Measurements from ENCODE around the gene REXO4. TPM values are rescaled to one million over a fixed set of nuclear protein-coding genes. Genes with fewer than 3 reads are reported as not detected.
A peak's percentile ranks its signal among the peaks of the same experiment; 100 is the strongest.

REXO4 gene
- total RNA-seq, 3 donors from 2014 or later: 18.7 to 26.0 (median 20.1) TPM

GRCh38 chr9:133374612-133375115 lies 43.1 kb downstream of the REXO4 start:
- ATAC-seq (no peak), DNase-seq (no peak)
- Histone ChIP-seq H3K4me1 (ENCODE audit: low read depth) (peaks cover 27% of the 10 kb centered on the region), H3K9me3 (no peaks in the 10 kb centered on the region), H3K4me3 (peak overlapping the region; percentile 97), H3K36me3 (ENCODE audit: low read depth) (peaks cover 5% of the 10 kb centered on the region)
- intact Hi-C loops (cut with DNase I, micrococcal nuclease): no loop called here
- TF ChIP-seq CTCF (IDR thresholded peaks at IDR 0.05): no peak

GRCh38 chr9:133372144-133372543 lies 45.7 kb downstream of the REXO4 start:
- intact Hi-C loops (cut with DNase I, micrococcal nuclease): no loop called here
- no peak for TF ChIP-seq CTCF (IDR thresholded peaks at IDR 0.05)
- Histone ChIP-seq H3K9me3 (no peaks in the 10 kb centered on the region), H3K4me1 (ENCODE audit: low read depth) (peaks cover 50% of the 10 kb centered on the region), H3K4me3 (no peak overlapping the region), H3K36me3 (ENCODE audit: low read depth) (peaks cover 5% of the 10 kb centered on the region)
- DNase-seq: no peak
- no peak for ATAC-seq

- DNase-seq (no peak), ATAC-seq (no peak)
- Histone ChIP-seq H3K36me3 (ENCODE audit: low read depth) (peaks cover 5% of the 10 kb centered on the region), H3K4me3 (no peak overlapping the region), H3K9me3 (no peaks in the 10 kb centered on the region), H3K4me1 (ENCODE audit: low read depth) (peaks cover 50% of the 10 kb centered on the region)
- intact Hi-C loops (cut with DNase I, micrococcal nuclease): no loop called here
- TF ChIP-seq CTCF (IDR thresholded peaks at IDR 0.05): no peak
Measured at GRCh38 chr9:133371261-133371711, 46.5 kb downstream of the REXO4 start.

GRCh38 chr9:133370685-133371084 lies 47.1 kb downstream of the REXO4 start:
- H3K36me3 ChIP-seq (ENCODE audit: low read depth): peaks cover 5% of the 10 kb centered on the region
- DNase-seq (peak in 1 of 3 donors; percentile 25), ATAC-seq (peak; percentile 16)

GRCh38 chr9:133369933-133370332 lies 47.9 kb downstream of the REXO4 start:
- Histone ChIP-seq H3K36me3 (ENCODE audit: low read depth) (peaks cover 5% of the 10 kb centered on the region), H3K4me1 (ENCODE audit: low read depth) (peaks cover 49% of the 10 kb centered on the region)

More at GRCh38 chr9:133370685-133371084, 47.1 kb downstream of the REXO4 start:
- Histone ChIP-seq H3K9me3 (no peaks in the 10 kb centered on the region), H3K4me3 (no peak overlapping the region), H3K4me1 (ENCODE audit: low read depth) (peaks cover 50% of the 10 kb centered on the region)
- TF ChIP-seq CTCF (IDR thresholded peaks at IDR 0.05): no peak
- intact Hi-C loops (cut with DNase I, micrococcal nuclease): no loop called here

More at GRCh38 chr9:133369933-133370332, 47.9 kb downstream of the REXO4 start:
- Histone ChIP-seq H3K4me3 (no peak overlapping the region), H3K9me3 (no peaks in the 10 kb centered on the region)
- no peak for TF ChIP-seq CTCF (IDR thresholded peaks at IDR 0.05)
- no peak for ATAC-seq
- DNase-seq: no peak
- intact Hi-C loops (cut with DNase I, micrococcal nuclease): no loop called here

Data from mucosa of descending colon (tissue), 3 donors.